Left lobe of liver (tissue), 2 donors: Measurements from ENCODE around the gene MEDAG. TPM values are rescaled to one million over a fixed set of nuclear protein-coding genes. Genes with fewer than 3 reads are reported as not detected.

ENCODE experiments used
- ATAC-seq: fragments of 200-7000 bp; cut with Tn5 transposase; one replicate; pipeline ENCODE4 v1.9.1; 2020; ENCODE audit warnings: mild to moderate bottlenecking, moderate library complexity
- DNase-seq: peaks from one replicate; pipeline ENCODE4 v3.0.0-alpha.2; 2020; ENCODE audit warnings: low spot score
- total RNA-seq: library from RNA; stranded (reverse); gene quantifications from one replicate; pipeline ENCODE4 v1.2.1, GENCODE V29; 2021
- donor health status: DM: no; HTN: no; CAD: no; lungs with moderate emphysema.
- donor health status: DM: no; HTN: yes; CAD: no.

Gene MEDAG
- total RNA-seq, 1 donor from 2014 or later, result 0.18 TPM

DNA sequence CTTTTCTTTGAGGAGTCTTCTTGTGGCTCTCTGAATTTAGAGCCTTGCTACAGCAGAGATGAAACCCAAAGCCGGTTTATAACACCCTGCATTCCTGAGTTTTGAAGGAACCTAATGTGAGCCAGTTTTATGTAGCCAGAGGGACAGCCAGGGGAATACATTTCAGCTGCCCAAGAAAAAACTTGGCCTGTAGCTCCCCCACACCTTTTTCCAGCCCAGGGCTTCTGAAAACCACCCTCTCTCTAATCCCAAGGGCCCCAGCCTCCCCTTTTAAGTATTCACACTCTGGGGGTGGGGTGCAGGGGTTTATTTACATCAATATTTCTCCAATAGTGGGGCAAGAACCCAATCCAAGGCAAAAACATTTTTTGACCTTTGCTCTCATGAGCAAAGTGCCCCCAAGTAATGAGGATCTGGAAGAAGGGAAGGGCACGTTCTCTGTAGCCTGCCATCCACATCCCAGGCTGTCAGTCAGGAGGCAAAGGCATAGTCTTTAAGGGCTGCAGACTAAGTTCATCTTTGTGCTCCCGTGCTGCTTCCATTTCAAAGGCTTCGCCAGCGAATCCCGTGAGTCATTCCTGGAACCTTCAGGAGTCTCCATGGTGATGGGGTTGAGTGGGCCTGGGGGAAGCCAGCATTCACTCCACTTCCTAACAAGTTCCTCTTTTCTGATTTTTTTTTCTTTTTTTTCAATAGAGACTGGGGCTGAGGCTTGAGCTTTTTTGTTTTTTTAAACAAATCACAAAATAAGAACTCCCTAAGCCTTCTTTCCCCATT lies 33.2 kb upstream of the MEDAG start:
- ATAC-seq, result no peak
- DNase-seq, result no peak

- ATAC-seq, result no peak
- no peak for DNase-seq
These were observed 32.6 kb upstream of the MEDAG start for GRCh38 chr13:30873499-30873898.

DNA sequence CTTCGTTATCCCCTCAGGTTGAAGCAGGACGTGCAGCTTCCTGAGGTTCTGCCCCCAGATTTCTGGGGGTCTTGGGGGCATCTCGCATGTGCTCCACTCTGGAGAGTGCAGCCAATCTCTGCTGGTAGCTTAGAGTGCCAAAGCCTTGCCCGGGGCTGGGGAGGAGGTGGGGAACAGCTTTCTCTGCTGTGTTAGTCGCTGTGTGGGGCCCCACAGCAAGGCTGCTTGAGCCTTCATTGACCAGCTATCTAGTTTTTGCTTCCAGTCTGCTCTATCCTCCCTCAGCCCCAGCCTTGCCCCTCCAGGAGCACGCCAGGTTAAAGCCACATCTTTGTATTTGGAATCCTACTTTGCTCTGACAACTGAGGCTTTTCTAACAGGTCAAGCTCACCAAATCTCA lies 32.0 kb upstream of the MEDAG start:
- no peak for DNase-seq
- no peak for ATAC-seq

DNA sequence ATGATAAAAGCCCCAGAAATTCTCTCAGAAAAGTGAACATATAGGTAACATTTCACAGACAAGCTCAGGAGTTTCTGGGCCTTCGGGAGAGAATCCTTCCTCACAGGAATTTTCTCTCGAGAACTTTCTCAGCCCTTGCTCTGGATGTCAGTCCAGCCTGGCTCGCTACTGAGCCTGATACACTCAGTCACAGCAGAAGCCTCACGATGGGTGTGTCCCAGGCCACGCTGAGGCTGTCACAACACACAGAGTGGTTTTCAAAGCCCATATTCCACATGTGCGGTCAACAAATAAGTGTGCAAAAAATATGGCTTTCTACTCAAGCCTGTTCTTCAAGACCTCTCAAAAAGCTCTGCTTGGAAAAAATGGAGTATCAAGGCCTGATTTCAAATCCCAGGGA lies 31.5 kb upstream of the MEDAG start:
- ATAC-seq, result no peak
- no peak for DNase-seq

GRCh38 chr13:30877335-30877734 lies 28.7 kb upstream of the MEDAG start:
- DNase-seq, result no peak
- ATAC-seq, result no peak

DNA sequence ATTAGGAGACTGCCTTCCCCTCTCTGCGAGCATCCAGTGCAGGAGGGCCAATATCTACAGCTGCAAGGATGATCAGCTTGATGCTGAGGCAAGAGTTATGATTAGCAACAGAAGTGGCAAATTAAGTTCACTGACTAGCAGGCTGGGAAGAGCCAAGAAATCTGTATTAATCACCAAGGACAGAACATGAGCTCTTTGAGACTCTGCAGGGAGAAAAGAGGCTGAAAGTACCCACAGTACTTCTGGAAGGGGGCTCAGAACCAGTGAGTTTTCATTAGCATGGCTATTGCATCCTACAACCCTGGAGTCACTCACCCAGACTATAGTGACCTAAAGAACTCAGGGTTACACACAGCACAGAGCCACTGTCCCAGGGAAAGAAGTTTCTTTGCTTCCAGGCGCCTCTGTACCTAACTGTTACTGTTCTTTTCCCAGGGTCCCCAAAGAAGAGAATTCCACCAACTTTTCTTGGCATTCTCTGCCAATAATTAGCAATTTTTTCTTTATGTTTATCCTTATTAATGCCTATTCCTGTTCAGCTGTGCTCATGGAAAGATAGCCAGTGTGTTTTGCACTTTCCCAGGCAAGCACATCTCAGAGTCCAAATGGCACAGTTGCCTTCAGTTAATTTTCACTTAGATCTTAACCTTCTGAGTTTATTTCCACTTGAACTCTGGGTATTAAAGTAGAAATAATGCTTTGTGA lies 25.8 kb upstream of the MEDAG start:
- ATAC-seq, result no peak

DNA sequence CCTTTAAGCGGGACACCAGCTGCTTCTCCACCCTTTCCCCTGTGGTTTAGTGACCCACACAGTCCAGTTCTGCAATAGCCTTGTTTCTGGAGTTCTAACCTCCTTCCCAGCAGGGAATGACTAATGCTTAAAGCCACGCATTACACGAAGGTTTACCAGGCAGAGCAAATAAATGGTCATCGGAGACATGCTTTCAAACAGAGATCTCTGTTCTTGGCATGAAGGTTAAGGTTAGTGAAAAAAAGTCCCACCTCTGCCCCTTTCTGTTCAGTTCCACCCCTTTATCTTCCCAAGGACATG lies 25.3 kb upstream of the MEDAG start:
- ATAC-seq (no peak), DNase-seq (no peak)

More for the DNA sequence above, 25.8 kb upstream of the MEDAG start:
- no peak for DNase-seq

GRCh38 chr13:30881191-30881651 lies 24.9 kb upstream of the MEDAG start:
- ATAC-seq (no peak), DNase-seq (no peak)

DNA sequence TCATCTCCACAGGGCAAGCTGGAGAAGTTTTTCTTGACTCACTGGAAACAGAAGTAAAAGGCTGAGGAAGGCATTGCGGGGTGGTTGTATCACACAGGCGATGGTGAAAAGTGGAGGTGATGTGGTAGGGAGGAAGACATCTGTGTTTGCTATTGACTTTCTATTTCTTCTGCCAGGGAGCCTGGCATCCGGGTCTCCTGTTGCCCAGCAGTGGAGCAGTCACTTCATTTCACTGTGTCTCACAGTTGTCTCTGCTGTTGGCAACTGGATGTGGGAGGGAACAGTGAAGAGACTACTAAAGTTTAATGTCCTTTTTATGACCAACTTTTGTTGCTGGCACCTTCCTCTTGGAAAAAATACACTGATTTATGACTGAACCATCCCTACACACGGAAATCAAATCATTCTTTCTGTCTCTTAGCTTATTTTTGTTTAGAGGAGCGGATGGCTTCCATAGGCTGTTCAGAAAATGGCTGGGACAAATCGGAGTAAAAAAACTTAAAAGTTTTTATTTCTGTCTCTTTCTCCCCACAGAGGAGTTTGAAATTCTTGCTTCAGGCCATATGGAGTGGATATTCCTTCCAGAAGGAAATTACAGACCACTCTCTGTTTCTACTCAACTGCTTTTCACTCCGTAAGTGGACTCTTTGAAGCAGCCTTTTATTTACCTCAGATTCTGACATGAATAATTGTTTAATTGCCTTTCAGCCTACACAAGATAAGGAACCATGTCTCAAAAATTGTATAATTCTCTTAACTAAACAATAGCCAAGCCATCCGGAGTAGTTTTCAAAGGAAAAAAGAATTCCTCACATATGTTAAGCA lies 23.8 kb upstream of the MEDAG start:
- ATAC-seq, result no peak

DNA sequence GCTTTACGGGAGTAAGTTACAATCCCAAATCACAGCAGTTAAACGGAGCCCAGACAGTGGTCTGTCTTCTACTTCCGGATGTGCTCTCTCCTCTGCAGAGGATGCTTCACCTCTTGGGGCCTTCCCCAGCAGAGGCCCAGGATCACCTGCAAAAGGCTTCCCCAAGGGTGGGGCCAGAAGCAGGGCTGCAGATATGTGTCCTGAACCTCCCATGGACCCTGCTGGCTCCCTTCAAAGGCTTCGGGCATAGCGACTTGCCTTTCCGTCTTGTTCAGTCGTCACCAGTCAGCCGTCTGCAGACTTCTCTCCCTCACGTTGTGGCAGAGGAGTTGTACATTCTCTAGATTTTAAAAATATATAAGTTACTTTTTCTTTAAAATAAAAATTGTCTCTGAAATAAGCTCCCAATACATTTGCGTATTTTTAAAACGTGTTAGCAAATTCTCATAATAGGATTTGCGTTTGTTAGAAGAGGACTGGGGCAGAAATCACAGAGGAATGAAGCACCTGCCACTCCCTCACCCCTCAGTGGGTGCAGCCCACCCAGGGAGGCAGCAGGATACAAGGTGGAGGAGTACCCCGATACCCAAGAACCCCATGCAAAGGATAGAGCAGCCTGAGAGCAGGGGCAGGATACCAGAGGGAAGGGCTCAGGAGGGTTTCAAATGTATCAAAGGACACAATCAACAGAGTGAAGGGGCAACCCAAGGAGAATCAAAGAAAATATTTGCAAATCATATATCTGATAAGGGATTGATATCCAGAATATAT lies 22.9 kb upstream of the MEDAG start:
- ATAC-seq (no peak), DNase-seq (no peak)

More for the DNA sequence above, 23.8 kb upstream of the MEDAG start:
- no peak for DNase-seq

- no peak for DNase-seq
- no peak for ATAC-seq
These were observed 21.5 kb upstream of the MEDAG start for GRCh38 chr13:30884543-30884942.

- no peak for ATAC-seq
- DNase-seq, result no peak
These were observed 16.8 kb upstream of the MEDAG start for GRCh38 chr13:30889196-30889690.

DNA sequence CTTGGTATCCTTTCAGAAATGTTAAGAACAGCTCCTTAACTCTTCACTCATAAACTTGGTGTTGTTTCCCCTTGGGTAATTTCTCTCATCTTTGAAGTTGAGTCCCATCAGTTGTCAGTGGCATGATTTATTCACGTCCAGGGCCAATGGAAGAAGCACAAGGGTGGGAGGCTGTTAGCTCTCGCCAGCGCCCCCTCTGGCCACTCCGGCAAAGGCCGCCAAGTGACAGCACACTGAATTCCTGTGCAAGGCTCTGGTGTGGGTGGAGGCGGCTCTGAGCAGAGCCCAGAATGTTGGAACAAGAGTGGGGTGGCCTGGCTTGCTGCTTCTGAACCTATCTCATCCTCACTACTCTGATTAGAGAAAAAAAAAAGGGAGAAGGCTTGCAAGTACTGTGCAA lies 13.1 kb upstream of the MEDAG start:
- DNase-seq, result no peak
- no peak for ATAC-seq

- DNase-seq, result no peak
- no peak for ATAC-seq
These were observed 10.3 kb upstream of the MEDAG start for GRCh38 chr13:30895773-30896172.

- no peak for DNase-seq
- ATAC-seq, result no peak
These were observed 8.0 kb upstream of the MEDAG start for GRCh38 chr13:30898070-30898469.

DNA sequence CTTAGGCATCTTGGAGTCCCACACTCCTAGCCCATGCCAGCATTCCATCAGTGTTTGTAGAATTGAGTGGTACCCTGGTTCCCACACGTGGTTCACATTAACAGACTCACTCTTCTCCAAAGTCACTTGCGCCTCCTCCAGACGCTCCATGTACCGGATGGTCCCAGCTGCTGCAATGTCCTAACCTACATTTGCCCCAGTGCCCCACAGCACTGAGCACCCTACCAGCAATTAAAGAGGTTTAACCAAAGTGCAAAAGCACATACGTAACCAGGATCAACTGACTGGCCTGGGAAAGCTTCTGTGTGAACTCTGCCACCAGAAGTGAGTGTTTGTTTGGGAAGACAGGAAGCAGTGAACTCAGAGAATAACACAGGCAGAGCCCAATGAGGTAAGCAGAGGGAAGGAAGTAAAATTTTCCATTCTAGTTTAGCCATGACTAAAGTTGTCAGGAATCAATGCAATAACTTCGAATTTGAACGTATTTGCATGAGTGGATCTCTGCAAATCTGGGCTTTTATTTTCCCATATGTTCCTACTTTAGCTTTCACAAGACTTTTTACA lies 7.3 kb upstream of the MEDAG start:
- DNase-seq, result no peak
- peak; percentile 52 for ATAC-seq

DNA sequence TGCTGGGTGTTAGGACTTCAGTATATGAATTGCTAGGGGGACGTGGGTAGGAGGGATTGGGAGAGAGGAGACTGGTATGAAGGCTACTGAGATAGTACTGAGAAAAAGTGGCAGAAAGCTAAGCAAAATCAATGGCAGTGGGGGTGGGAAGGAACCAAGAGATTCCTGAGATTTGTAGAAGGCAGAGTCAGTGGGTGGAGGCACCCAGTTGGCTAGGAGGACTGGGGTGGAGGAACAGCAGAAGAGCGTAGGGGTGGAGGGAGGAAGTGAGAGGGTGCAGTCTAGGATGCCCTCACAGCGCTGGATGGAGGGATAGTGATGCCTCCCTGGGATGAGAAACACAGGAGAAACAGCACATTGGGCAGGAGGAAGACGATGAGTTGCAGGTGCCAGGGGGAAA lies 5.6 kb upstream of the MEDAG start:
- ATAC-seq (no peak), DNase-seq (no peak)

GRCh38 chr13:30900952-30901749 lies 4.9 kb upstream of the MEDAG start:
- no peak for DNase-seq
- no peak for ATAC-seq

- no peak for ATAC-seq
- DNase-seq, result no peak
These were observed 2.0 kb upstream of the MEDAG start for GRCh38 chr13:30904043-30904442.
